ENCODE results near the gene INTS6.

DNA sequence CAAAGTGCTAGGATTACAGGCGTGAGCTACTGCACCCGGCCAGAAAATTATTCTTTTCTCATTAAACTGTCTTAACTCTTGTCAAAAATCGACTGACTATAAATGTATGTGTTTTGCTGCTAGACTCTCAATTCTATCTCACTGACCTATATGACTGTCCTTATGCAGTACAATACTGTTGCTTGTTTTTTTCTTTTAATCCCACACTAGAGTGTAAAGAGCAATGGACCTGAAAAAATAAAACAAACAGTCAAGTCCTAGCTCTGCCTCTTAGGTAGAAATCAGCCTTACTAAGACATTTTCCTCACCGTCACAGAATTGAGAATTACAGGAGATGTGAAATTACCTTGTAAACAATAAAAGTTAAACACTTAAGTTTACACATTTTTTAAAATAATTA is 35.1 kb downstream of the INTS6 start:
- TF ChIP-seq POLR2A (IDR thresholded peaks at IDR 0.05) = no peak
- TF ChIP-seq, protein P1, sequence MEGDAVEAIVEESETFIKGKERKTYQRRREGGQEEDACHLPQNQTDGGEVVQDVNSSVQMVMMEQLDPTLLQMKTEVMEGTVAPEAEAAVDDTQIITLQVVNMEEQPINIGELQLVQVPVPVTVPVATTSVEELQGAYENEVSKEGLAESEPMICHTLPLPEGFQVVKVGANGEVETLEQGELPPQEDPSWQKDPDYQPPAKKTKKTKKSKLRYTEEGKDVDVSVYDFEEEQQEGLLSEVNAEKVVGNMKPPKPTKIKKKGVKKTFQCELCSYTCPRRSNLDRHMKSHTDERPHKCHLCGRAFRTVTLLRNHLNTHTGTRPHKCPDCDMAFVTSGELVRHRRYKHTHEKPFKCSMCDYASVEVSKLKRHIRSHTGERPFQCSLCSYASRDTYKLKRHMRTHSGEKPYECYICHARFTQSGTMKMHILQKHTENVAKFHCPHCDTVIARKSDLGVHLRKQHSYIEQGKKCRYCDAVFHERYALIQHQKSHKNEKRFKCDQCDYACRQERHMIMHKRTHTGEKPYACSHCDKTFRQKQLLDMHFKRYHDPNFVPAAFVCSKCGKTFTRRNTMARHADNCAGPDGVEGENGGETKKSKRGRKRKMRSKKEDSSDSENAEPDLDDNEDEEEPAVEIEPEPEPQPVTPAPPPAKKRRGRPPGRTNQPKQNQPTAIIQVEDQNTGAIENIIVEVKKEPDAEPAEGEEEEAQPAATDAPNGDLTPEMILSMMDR (IDR thresholded peaks at IDR 0.05) = no peak
